PC-9 (cell line): Measurements from ENCODE around the gene MICOS13. TPM values are rescaled to one million over a fixed set of nuclear protein-coding genes. Genes with fewer than 3 reads are reported as not detected.
"Not testable (repeated sequence)": the region's sequence is repeated elsewhere in the genome, so short reads cannot be mapped to it uniquely, and the experiment has no call there.

Experiments used
- BruUV-seq: library from RNA; stranded (reverse); fragments of 400-500 nt; replicated peaks from 2 replicates; lab custom pipeline; 2021; lab: Mats Ljungman, UMichigan
- CTCF ChIA-PET: fragments of 300-600 bp; sonication (Branson Sonifier 250); formaldehyde crosslinking; loops from one replicate; lab custom pipeline; 2022; ENCODE audit warnings: antibody characterized with exemption; lab: Charles Lee
- POLR2A ChIA-PET: fragments of 300-600 bp; sonication (Branson Sonifier 250); formaldehyde crosslinking; loops from one replicate; lab custom pipeline; 2022; ENCODE audit warnings: antibody characterized with exemption; ENCODE audit not compliant: unreplicated experiment; lab: Charles Lee
- DNase-seq, 2 experiments: peaks; one replicate each; pipeline versions ENCODE4 v3.0.0 to v3.0.0-alpha.2; 2015 to 2022; ENCODE audit warnings: mixed read lengths in 1 of 2
- H2AFZ ChIP-seq: fragments of 200-600 bp; sonication (generic); 2 replicates; pipeline ENCODE4 v1.8.1; 2017; ENCODE audit warnings: antibody characterized with exemption
- H3F3A ChIP-seq: fragments of 200-600 bp; sonication (generic); 2 replicates; pipeline ENCODE4 v1.8.1; 2017; ENCODE audit warnings: antibody characterized with exemption, mild to moderate bottlenecking, low read depth; ENCODE audit not compliant: insufficient read depth
- H3K27ac ChIP-seq: fragments of 200-600 bp; sonication (generic); 2 replicates; pipeline ENCODE4 v1.6.1; 2016; ENCODE audit warnings: mixed run types
- H3K27me3 ChIP-seq: fragments of 200-600 bp; sonication (generic); 2 replicates; pipeline ENCODE4 v1.6.1; 2016; ENCODE audit warnings: low read depth, mixed run types; ENCODE audit not compliant: insufficient read depth
- H3K36me3 ChIP-seq: fragments of 200-600 bp; sonication (generic); 2 replicates; pipeline ENCODE4 v1.6.1; 2016; ENCODE audit warnings: low read depth, mixed run types
- H3K4me1 ChIP-seq: fragments of 200-600 bp; sonication (generic); replicated peaks from 2 replicates; pipeline ENCODE4 v1.6.1; 2016; ENCODE audit warnings: mixed run types; ENCODE audit not compliant: insufficient read depth
- H3K4me2 ChIP-seq: fragments of 200-600 bp; sonication (generic); 2 replicates; pipeline ENCODE4 v1.6.1; 2017; ENCODE audit warnings: mixed run types
- H3K4me3 ChIP-seq: fragments of 200-600 bp; sonication (generic); 2 replicates; pipeline ENCODE4 v1.6.1; 2016; ENCODE audit warnings: mixed run types
- H3K79me2 ChIP-seq: fragments of 200-600 bp; sonication (generic); 2 replicates; pipeline ENCODE4 v1.6.1; 2017; ENCODE audit warnings: low read depth, mixed run types
- H3K9me2 ChIP-seq: fragments of 200-600 bp; sonication (generic); 2 replicates; pipeline ENCODE4 v1.8.1; 2017; ENCODE audit warnings: mild to moderate bottlenecking; ENCODE audit not compliant: insufficient read depth
- H3K9me3 ChIP-seq: fragments of 200-600 bp; sonication (generic); 2 replicates; pipeline ENCODE4 v1.8.1; 2016; ENCODE audit warnings: low read depth; ENCODE audit not compliant: insufficient read depth
- H4K20me1 ChIP-seq: fragments of 200-600 bp; sonication (generic); 2 replicates; pipeline ENCODE4 v1.8.1; 2017; ENCODE audit not compliant: insufficient read depth
- CTCF ChIP-seq: fragments of 200-600 bp; sonication (generic); conservative IDR thresholded peaks from 2 replicates; pipeline ENCODE4 v1.6.1; 2017; ENCODE audit warnings: mixed run types, antibody characterized with exemption, mild to moderate bottlenecking, moderate library complexity
- EZH2 ChIP-seq: fragments of 200-600 bp; sonication (generic); IDR thresholded peaks from 2 replicates; pipeline ENCODE4 v1.8.0; 2017; ENCODE audit warnings: antibody characterized with exemption, low read depth
- intact Hi-C: fragments of 100-400 bp; cut with micrococcal nuclease; formaldehyde crosslinking; loops from one replicate; pipeline ENCODE4 v1.10.0; 2022; ENCODE audit not compliant: unreplicated experiment
- total RNA-seq: library from RNA; stranded (reverse); gene quantifications from 2 replicates; pipeline ENCODE4 v1.2.3, GENCODE V29; 2021

Gene MICOS13
- total RNA-seq, 1 experiment from 2014 or later = 34.7 TPM

- no peak for TF ChIP-seq EZH2
- no peak for TF ChIP-seq CTCF
- intact Hi-C loops = no loop called here
- POLR2A ChIA-PET = interaction anchor here (0.6 kb wide), 1 partner anchor 9 kb away, joined by 9 read pairs; no protein-coding TSS in a partner anchor
- no TSS peak for BruUV-seq
- Histone ChIP-seq H3F3A (no peaks in the 10 kb centered on the region), H3K4me2 (no peak overlapping the region), H3K27me3 (no peaks in the 10 kb centered on the region), H3K36me3 (no peaks in the 10 kb centered on the region), H3K9me3 (no peaks in the 10 kb centered on the region), H2AFZ (no peak overlapping the region), H3K27ac (no peak overlapping the region), H3K9me2 (no peaks in the 10 kb centered on the region), H3K4me3 (no peak overlapping the region), H3K79me2 (no peaks in the 10 kb centered on the region), H4K20me1 (peaks cover 9% of the 10 kb centered on the region; the same call in 1 of the 2 replicates), H3K4me1 (no peaks in the 10 kb centered on the region)
- no peak for DNase-seq
- CTCF ChIA-PET = no interaction called here
Observed at GRCh38 chr19:5706876-5707573, 26.7 kb upstream of the MICOS13 start.

DNA sequence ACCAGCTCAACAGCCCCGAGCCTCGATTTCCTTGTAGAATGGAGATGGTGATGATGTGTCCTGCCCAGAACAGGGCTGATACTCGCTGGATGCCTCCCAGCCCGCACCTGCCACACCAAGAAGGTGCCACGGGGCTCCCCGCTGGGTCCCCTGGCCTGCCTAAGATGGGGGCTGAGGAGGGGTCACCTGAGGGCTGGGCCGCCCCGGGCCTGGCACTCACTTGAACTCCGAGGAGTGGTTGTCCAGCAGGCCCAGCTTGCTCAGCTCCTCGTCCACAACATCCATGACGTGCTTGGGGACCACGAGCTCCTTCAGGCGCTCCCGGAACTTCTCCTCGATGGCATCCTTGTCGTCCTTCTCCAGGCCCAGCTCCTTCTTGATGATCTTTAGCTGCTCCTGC is 25.2 kb upstream of the MICOS13 start:
- no peaks in the 10 kb centered on the region for H3K9me3 ChIP-seq
- H3K36me3 ChIP-seq = no peaks in the 10 kb centered on the region; the same call in 1 of the 2 replicates
- TF ChIP-seq CTCF (no peak), EZH2 (no peak)
- intact Hi-C loops = no loop called here
- no peaks in the 10 kb centered on the region for H3K4me1 ChIP-seq
- no peaks in the 10 kb centered on the region for H3K9me2 ChIP-seq
- POLR2A ChIA-PET = no interaction called here
- no peak overlapping the region for H3K27ac ChIP-seq
- H3F3A ChIP-seq = no peaks in the 10 kb centered on the region
- BruUV-seq = no TSS peak
- H3K79me2 ChIP-seq = no peaks in the 10 kb centered on the region
- H4K20me1 ChIP-seq = peaks cover 9% of the 10 kb centered on the region; the same call in 1 of the 2 replicates
- no peak overlapping the region for H2AFZ ChIP-seq
- DNase-seq = no peak
- H3K4me3 ChIP-seq = no peak overlapping the region
- no peak overlapping the region for H3K4me2 ChIP-seq
- H3K27me3 ChIP-seq = no peaks in the 10 kb centered on the region
- CTCF ChIA-PET = no interaction called here

- Histone ChIP-seq H3K79me2 (no peaks in the 10 kb centered on the region), H4K20me1 (peaks cover 8% of the 10 kb centered on the region), H3F3A (peaks cover 6% of the 10 kb centered on the region; the same call in 1 of the 2 replicates), H2AFZ (no peak overlapping the region), H3K9me2 (no peaks in the 10 kb centered on the region), H3K9me3 (no peaks in the 10 kb centered on the region), H3K36me3 (no peaks in the 10 kb centered on the region; the same call in 1 of the 2 replicates), H3K4me2 (no peak overlapping the region), H3K27ac (no peak overlapping the region), H3K27me3 (no peaks in the 10 kb centered on the region), H3K4me3 (no peak overlapping the region), H3K4me1 (no peaks in the 10 kb centered on the region)
- ChIA-PET CTCF (no interaction called here), POLR2A (no interaction called here)
- no TSS peak for BruUV-seq
- TF ChIP-seq EZH2 = no peak
- no peak for DNase-seq
- intact Hi-C loops = no loop called here
Observed at GRCh38 chr19:5703819-5704818, 23.8 kb upstream of the MICOS13 start.

- H3K4me2 ChIP-seq, CTCF ChIA-PET, intact Hi-C loops: not testable (repeated sequence)
Observed at GRCh38 chr19:5702053-5702410, 21.7 kb upstream of the MICOS13 start.

More at GRCh38 chr19:5702053-5702410, 21.7 kb upstream of the MICOS13 start:
- H3K9me2 ChIP-seq, H3K27me3 ChIP-seq, H3K27ac ChIP-seq, H3K4me1 ChIP-seq, H2AFZ ChIP-seq, H3F3A ChIP-seq, DNase-seq, H3K9me3 ChIP-seq, H4K20me1 ChIP-seq, BruUV-seq, H3K79me2 ChIP-seq, H3K4me3 ChIP-seq, H3K36me3 ChIP-seq: not testable (repeated sequence)
- POLR2A ChIA-PET = interaction anchor here (0.6 kb wide), 1 partner anchor 125 kb away, joined by 4 read pairs; no protein-coding TSS in a partner anchor
